Measurements from ENCODE around the gene B4GALNT2. TPM values are rescaled to one million over a fixed set of nuclear protein-coding genes. Genes with fewer than 3 reads are reported as not detected.

The B4GALNT2 gene
- total RNA-seq, 1 donor from 2014 or later: not detected

GRCh38 chr17:49203796-49204195 lies 71.2 kb downstream of the B4GALNT2 start:
- intact Hi-C loops (cut with DNase I): no loop called here
- TF ChIP-seq POLR2AphosphoS5 (IDR thresholded peaks at IDR 0.05; ENCODE audit: insufficient read depth in 1 of 2, low read depth in 1 of 2) (no peak), CTCF (IDR thresholded peaks at IDR 0.05) (no peak), POLR2A (IDR thresholded peaks at IDR 0.05) (no peak)
- H3K27ac ChIP-seq: no peak overlapping the region

DNA sequence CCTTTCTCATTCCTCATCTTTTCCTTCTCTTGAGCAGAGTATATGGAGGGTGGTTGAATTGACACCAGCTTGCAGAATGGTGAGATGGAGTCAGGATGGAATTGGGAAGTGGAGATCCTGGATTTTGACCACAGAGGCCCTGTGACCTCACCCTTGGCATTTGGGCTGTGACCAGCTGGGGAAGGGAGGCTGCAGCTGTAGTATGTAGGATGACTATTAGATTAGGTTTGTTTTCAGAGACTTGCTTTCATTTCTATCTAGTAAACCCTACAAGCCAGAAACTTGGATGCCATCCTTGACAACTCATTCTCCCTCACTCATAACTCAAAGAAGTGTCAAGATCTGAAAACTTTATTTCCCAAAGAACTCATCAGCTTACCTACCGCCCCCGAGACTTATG lies 71.9 kb downstream of the B4GALNT2 start:
- Histone ChIP-seq H3K27me3 (no peaks in the 10 kb centered on the region), H3K36me3 (no peaks in the 10 kb centered on the region), H3K27ac (no peak overlapping the region), H3K9me3 (no peaks in the 10 kb centered on the region), H3K4me3 (no peak overlapping the region), H3K4me1 (peaks cover 6% of the 10 kb centered on the region)
- DNase-seq (ENCODE audit: extremely low spot score in 2 of 2): no peak
- intact Hi-C loops (cut with DNase I): no loop called here
- no peak for TF ChIP-seq POLR2AphosphoS5 (IDR thresholded peaks at IDR 0.05; ENCODE audit: insufficient read depth in 1 of 2, low read depth in 1 of 2)
- no peak for TF ChIP-seq POLR2A (IDR thresholded peaks at IDR 0.05)
- TF ChIP-seq CTCF (IDR thresholded peaks at IDR 0.05): no peak

More at GRCh38 chr17:49203796-49204195, 71.2 kb downstream of the B4GALNT2 start:
- no peak overlapping the region for H3K4me3 ChIP-seq
- DNase-seq (ENCODE audit: extremely low spot score in 2 of 2): no peak
- no peaks in the 10 kb centered on the region for H3K4me1 ChIP-seq
- H3K9me3 ChIP-seq: no peaks in the 10 kb centered on the region
- no peaks in the 10 kb centered on the region for H3K36me3 ChIP-seq
- no peaks in the 10 kb centered on the region for H3K27me3 ChIP-seq

DNA sequence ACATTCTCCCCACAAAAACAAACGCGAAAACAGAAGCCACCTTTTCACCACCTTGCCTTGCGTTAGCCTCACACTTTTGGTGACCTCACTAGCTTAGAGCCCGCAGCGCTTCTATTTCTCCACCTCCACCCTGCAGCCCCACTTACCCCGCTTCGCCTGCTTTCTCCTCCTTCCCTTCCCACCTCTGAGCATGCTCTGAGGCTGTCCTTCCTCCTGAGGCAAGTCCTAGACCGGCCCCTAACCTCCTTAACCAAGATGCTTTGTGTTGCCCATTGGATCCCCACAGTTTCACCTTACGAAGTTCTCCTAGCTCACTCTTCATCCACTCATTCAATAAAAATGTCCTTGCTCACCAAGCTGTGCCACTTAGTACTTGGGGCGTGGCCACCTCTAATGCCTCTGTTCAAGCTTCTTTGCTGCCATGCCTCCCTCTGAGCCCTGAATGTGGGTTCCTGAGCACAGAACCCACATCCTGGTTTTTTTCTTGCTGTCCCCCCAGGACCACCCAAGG lies 76.5 kb downstream of the B4GALNT2 start:
- no peak for TF ChIP-seq POLR2A (IDR thresholded peaks at IDR 0.05)
- no peak for TF ChIP-seq CTCF (IDR thresholded peaks at IDR 0.05)
- no peak for TF ChIP-seq POLR2AphosphoS5 (IDR thresholded peaks at IDR 0.05; ENCODE audit: insufficient read depth in 1 of 2, low read depth in 1 of 2)
- intact Hi-C loops (cut with DNase I): no loop called here
- DNase-seq (ENCODE audit: extremely low spot score in 2 of 2): no peak
- no peaks in the 10 kb centered on the region for H3K36me3 ChIP-seq
- no peaks in the 10 kb centered on the region for H3K27me3 ChIP-seq
- peaks cover 14% of the 10 kb centered on the region for H3K4me1 ChIP-seq
- no peak overlapping the region for H3K4me3 ChIP-seq
- no peaks in the 10 kb centered on the region for H3K9me3 ChIP-seq
- H3K27ac ChIP-seq: peak overlapping the region; percentile 68

- DNase-seq (ENCODE audit: extremely low spot score in 2 of 2): no peak
- intact Hi-C loops (cut with DNase I): no loop called here
- Histone ChIP-seq H3K4me1 (peaks cover 14% of the 10 kb centered on the region), H3K9me3 (no peaks in the 10 kb centered on the region), H3K27ac (peak within 1 kb of the TSS; percentile 68), H3K36me3 (no peaks in the 10 kb centered on the region), H3K27me3 (no peaks in the 10 kb centered on the region), H3K4me3 (peak within 1 kb of the TSS; percentile 37 to 44)
- TF ChIP-seq POLR2AphosphoS5 (IDR thresholded peaks at IDR 0.05; ENCODE audit: insufficient read depth in 1 of 2, low read depth in 1 of 2) (peak in 1 of 2 donors; percentile 64), CTCF (IDR thresholded peaks at IDR 0.05) (no peak), POLR2A (IDR thresholded peaks at IDR 0.05) (peak in 1 of 2 donors; percentile 6)
Observed at GRCh38 chr17:49210158-49211029, 77.8 kb downstream of the B4GALNT2 start, which contains the start of the genes ABI3 and GNGT2. TSS of gene ABI3 (plus strand) at chr17:49210707. CDS start at chr17:49210725, 18 bp downstream. TSS of gene GNGT2 (minus strand) at chr17:49210574. CDS start at chr17:49207422, 3,152 bp downstream.
